Measurements from ENCODE around the gene SEPTIN2.
"Not testable (repeated sequence)": the region's sequence is repeated elsewhere in the genome, so short reads cannot be mapped to it uniquely, and the experiment has no call there.

SEPTIN2 gene

GRCh38 chr2:241313543-241314095 is 2.1 kb upstream of the SEPTIN2 start:
- in situ Hi-C loops (cut with HindIII; ENCODE audit: low sequenced_read_pairs) = no loop called here

- in situ Hi-C loops (cut with HindIII; ENCODE audit: low sequenced_read_pairs) = no loop called here
Measured at GRCh38 chr2:241314226-241315092, 1.3 kb upstream of the SEPTIN2 start.

GRCh38 chr2:241315093-241315878 is 439 bp upstream of the SEPTIN2 start, which contains the start of gene HDLBP:
Gene HDLBP, minus strand, starts transcription at chr2:241315672. Its CDS starts 48,803 bp downstream, at chr2:241266869.
- in situ Hi-C loops (cut with HindIII; ENCODE audit: low sequenced_read_pairs) = no loop called here

GRCh38 chr2:241316825-241317224 is 1.1 kb downstream of the SEPTIN2 start:
- in situ Hi-C loops (cut with HindIII; ENCODE audit: low sequenced_read_pairs) = no loop called here

GRCh38 chr2:241317391-241317790 is 1.7 kb downstream of the SEPTIN2 start:
- in situ Hi-C loops (cut with HindIII; ENCODE audit: low sequenced_read_pairs) = no loop called here

GRCh38 chr2:241318830-241319229 is 3.1 kb downstream of the SEPTIN2 start:
- in situ Hi-C loops (cut with HindIII; ENCODE audit: low sequenced_read_pairs) = not testable (repeated sequence)

GRCh38 chr2:241320394-241320793 is 4.7 kb downstream of the SEPTIN2 start:
- in situ Hi-C loops (cut with HindIII; ENCODE audit: low sequenced_read_pairs) = no loop called here

GRCh38 chr2:241321033-241321432 is 5.3 kb downstream of the SEPTIN2 start:
- in situ Hi-C loops (cut with HindIII; ENCODE audit: low sequenced_read_pairs) = no loop called here

GRCh38 chr2:241321886-241322285 is 6.2 kb downstream of the SEPTIN2 start:
- in situ Hi-C loops (cut with HindIII; ENCODE audit: low sequenced_read_pairs) = no loop called here

GRCh38 chr2:241323778-241324177 is 8.1 kb downstream of the SEPTIN2 start:
- in situ Hi-C loops (cut with HindIII; ENCODE audit: low sequenced_read_pairs) = no loop called here

GRCh38 chr2:241324775-241325174 is 9.1 kb downstream of the SEPTIN2 start:
- in situ Hi-C loops (cut with HindIII; ENCODE audit: low sequenced_read_pairs) = no loop called here

- in situ Hi-C loops (cut with HindIII; ENCODE audit: low sequenced_read_pairs) = no loop called here
Measured at GRCh38 chr2:241325257-241325656, 9.5 kb downstream of the SEPTIN2 start.

- in situ Hi-C loops (cut with HindIII; ENCODE audit: low sequenced_read_pairs) = no loop called here
Measured at GRCh38 chr2:241329669-241330615, 14.2 kb downstream of the SEPTIN2 start.

GRCh38 chr2:241330616-241330981 is 14.9 kb downstream of the SEPTIN2 start:
- in situ Hi-C loops (cut with HindIII; ENCODE audit: low sequenced_read_pairs) = no loop called here

GRCh38 chr2:241334813-241335212 is 19.1 kb downstream of the SEPTIN2 start:
- in situ Hi-C loops (cut with HindIII; ENCODE audit: low sequenced_read_pairs) = no loop called here

GRCh38 chr2:241339839-241340630 is 24.3 kb downstream of the SEPTIN2 start:
- in situ Hi-C loops (cut with HindIII; ENCODE audit: low sequenced_read_pairs) = no loop called here

GRCh38 chr2:241340631-241341163 is 25.0 kb downstream of the SEPTIN2 start:
- in situ Hi-C loops (cut with HindIII; ENCODE audit: low sequenced_read_pairs) = no loop called here

GRCh38 chr2:241344925-241345651 is 29.4 kb downstream of the SEPTIN2 start:
- in situ Hi-C loops (cut with HindIII; ENCODE audit: low sequenced_read_pairs) = no loop called here

GRCh38 chr2:241349941-241350340 is 34.2 kb downstream of the SEPTIN2 start:
- in situ Hi-C loops (cut with HindIII; ENCODE audit: low sequenced_read_pairs) = no loop called here
